C4-2B (cell line): Measurements from ENCODE around the gene RBFOX2.

Experiments
- H3K27ac ChIP-seq: fragments of 450-650 bp; 2 replicates; pipeline ENCODE4 v1.5.1; 2017
- CTCF ChIP-seq: fragments of 450-650 bp; conservative IDR thresholded peaks from 2 replicates; pipeline ENCODE4 v1.5.1; 2017; ENCODE audit warnings: mild to moderate bottlenecking
- ZFX ChIP-seq: fragments of 450-650 bp; IDR thresholded peaks from 2 replicates; pipeline ENCODE4 v1.6.1; 2017

Gene RBFOX2

GRCh38 chr22:35844886-35845285, 183.7 kb downstream of the RBFOX2 start:
- TF ChIP-seq ZFX (no peak), CTCF (no peak)
- no peak overlapping the region for H3K27ac ChIP-seq

GRCh38 chr22:35842954-35843353, 185.7 kb downstream of the RBFOX2 start:
- no peak for TF ChIP-seq ZFX
- peak; percentile 77 for TF ChIP-seq CTCF
- H3K27ac ChIP-seq, result no peak overlapping the region

- TF ChIP-seq ZFX, result no peak
- no peak for TF ChIP-seq CTCF
- H3K27ac ChIP-seq, result no peak overlapping the region
Measured at GRCh38 chr22:35842519-35842913, 186.1 kb downstream of the RBFOX2 start.

GRCh38 chr22:35841907-35842518, 186.6 kb downstream of the RBFOX2 start:
- no peak overlapping the region for H3K27ac ChIP-seq

GRCh38 chr22:35840302-35840739, 188.3 kb downstream of the RBFOX2 start:
- peak overlapping the region; percentile 1; the same call in 1 of the 2 replicates for H3K27ac ChIP-seq
- no peak for TF ChIP-seq CTCF
- TF ChIP-seq ZFX, result no peak

More at GRCh38 chr22:35841907-35842518, 186.6 kb downstream of the RBFOX2 start:
- TF ChIP-seq CTCF, result no peak
- no peak for TF ChIP-seq ZFX

- no peak for TF ChIP-seq ZFX
- TF ChIP-seq CTCF, result no peak
- H3K27ac ChIP-seq, result peak overlapping the region; percentile 1; the same call in 1 of the 2 replicates
Measured at GRCh38 chr22:35839841-35840301, 188.8 kb downstream of the RBFOX2 start.

- TF ChIP-seq ZFX (no peak), CTCF (peak; percentile 52)
- H3K27ac ChIP-seq, result no peak overlapping the region; the same call in 1 of the 2 replicates
Measured at GRCh38 chr22:35838855-35839576, 189.6 kb downstream of the RBFOX2 start.
